HG02870 (cell line): ENCODE results near the gene MRPL23.

Experiments used
- ATAC-seq: cut with Tn5 transposase; IDR thresholded peaks from one replicate; pipeline ENCODE4 v1.9.1; 2021; ENCODE audit warnings: mild to moderate bottlenecking, moderate library complexity; ENCODE audit not compliant: unreplicated experiment

MRPL23 gene

GRCh38 chr11:1988667-1989317 lies 41.7 kb downstream of the MRPL23 start:
- ATAC-seq = no peak

GRCh38 chr11:1989953-1990352 lies 42.8 kb downstream of the MRPL23 start:
- ATAC-seq = no peak

DNA sequence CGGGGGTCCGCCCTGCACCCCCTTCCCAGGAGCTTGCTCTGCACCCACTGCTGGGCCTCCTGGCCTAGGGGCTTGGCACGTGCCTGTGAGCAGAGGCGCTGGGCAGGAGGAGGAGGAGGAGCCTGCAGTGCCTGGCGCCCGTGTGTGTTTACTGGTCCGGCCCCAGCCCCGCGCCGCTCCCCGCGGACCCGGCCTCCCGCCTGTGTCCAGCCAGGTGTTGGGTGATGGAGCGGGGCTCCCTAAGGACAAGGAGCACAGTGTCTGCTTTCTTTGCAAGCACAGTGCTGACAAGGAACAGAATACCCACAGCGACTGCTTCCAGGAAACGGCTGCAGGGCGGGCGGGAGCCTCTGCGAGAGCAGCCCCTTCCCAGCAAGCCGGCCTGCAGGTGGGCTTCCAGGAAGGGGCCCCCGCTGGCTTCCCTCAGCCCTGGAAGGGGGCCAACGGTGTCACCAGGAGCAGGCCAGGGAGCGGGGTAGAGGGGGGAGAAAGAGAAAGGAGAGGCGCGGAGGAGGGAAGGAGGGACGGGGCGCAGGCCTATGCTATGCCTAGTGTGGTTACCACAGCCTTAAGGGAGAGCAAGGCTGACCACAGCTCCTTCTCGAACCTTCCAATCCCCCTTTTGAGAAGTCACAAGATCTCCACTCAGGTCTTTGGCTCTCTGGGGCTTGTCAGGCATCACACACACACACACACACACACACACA lies 43.9 kb downstream of the MRPL23 start:
- ATAC-seq = no peak

DNA sequence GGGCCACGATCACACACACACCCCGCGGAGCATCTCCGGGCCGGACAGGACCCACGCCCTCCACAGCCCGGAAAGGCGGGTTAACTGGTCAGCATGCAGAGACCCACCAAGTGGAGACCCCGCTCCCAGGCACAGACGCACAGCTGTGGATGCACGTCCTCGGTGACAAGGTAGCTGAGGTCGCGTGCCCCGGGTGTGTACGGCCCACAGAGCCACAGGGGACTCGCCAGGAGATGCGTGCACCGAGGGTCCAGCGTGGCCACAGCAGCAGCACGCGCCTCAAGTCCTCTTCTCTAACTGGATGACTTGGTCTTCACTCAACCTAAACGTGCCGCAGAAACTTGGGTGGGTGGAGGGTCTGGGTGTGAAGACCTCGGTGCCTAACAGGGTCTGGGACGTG lies 45.0 kb downstream of the MRPL23 start:
- no peak for ATAC-seq

DNA sequence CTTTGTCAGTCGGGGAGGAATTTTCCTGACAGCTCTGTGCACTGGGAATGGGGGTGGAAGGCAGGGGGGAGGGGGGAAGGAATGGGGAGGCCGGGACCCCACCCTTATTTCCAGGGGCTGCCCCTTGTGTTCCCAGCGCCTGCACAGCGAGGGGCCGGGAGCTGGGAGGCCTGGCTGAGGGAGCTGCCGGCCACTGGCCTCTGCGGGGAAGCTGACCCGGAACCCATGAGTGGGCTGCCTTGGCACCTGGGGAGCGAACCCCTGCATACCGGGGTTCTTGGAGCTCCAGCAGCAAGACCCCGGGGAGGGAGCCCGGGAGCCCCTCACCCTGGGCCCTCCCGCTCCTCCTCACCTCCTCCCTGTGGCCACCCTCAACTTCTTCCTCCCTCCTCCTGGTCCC lies 47.0 kb downstream of the MRPL23 start:
- no peak for ATAC-seq

GRCh38 chr11:1997755-1998154 lies 50.6 kb downstream of the MRPL23 start, which contains the start of gene H19:
TSS of gene H19 (minus strand) at chr11:1997842.
- no peak for ATAC-seq

DNA sequence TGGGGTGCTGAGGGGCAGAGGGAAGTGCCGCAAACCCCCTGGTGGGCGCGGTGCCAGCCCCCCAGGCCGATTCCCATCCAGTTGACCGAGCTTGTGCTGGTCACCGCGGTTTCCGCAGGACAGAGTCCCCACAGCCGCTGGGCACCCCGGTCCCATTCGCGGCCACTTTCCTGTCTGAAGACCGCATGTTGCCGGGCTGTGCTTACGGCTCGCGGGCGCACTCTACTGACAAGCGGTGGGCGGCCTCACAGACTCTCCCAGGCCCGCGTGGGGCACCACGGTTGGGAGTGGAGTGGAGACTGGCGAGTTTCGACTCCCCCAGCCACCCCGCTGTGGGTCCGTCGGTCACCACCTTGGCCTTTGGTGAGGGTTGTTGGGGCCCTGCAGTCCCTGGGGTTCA lies 51.2 kb downstream of the MRPL23 start:
- no peak for ATAC-seq

DNA sequence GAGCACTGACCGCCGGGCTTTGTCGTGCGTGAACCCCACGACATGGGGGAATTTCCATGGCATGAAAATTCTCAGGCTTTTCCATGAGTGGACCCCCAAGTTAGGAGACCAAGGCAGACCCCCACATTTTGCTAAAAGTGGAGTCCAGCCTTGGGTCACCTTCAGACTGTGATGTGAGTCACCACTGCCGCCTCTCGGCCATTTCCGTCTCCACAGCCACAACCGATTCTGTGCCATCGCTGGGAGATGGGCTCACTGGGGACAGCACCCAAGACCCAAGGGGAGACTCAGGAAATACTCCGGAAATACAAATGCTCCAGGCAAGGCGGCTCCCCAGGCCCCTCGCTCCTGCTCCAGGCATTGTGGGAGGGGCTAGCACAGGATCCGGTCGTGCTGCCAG lies 51.7 kb downstream of the MRPL23 start:
- no peak for ATAC-seq

- no peak for ATAC-seq
Measured at GRCh38 chr11:2002042-2002776, 55.1 kb downstream of the MRPL23 start.

GRCh38 chr11:2002807-2003206 lies 55.7 kb downstream of the MRPL23 start:
- ATAC-seq = no peak

- no peak for ATAC-seq
Measured at GRCh38 chr11:2004466-2004865, 57.3 kb downstream of the MRPL23 start.
